ENCODE data around the gene NDST4. TPM values are rescaled to one million over a fixed set of nuclear protein-coding genes. Genes with fewer than 3 reads are reported as not detected.

NDST4 gene
- total RNA-seq, result 1 to 10 TPM in 6 of 8 experiments, under 1 TPM in 1, not detected in 1; 0.31 to 8.7 (median 3.6) TPM

GRCh38 chr4:115113506-115114106 lies at the start of gene NDST4:
NDST4 (minus strand) TSS chr4:115113620; CDS start chr4:115077036, 36,584 bp downstream.
- Histone ChIP-seq H3K27ac (peak within 1 kb of the TSS; percentile 53 to 66), H3K4me3 (peak within 1 kb of the TSS; percentile 25 to 47 (median 40)), H3K4me1 (replicated peaks in 1 of 2) (peaks cover 17 to 26% of the 10 kb centered on the region in 2 donors)
- in situ Hi-C loops (cut with MboI; ENCODE audit: low pct_unique_long_range_greater_than_20kb in 2 of 9, low sequenced_read_pairs in 9 of 9, unreplicated experiment in 9 of 9), result no loop called here
- WGBS, 10 experiments, result 0 to 16% (median 7%) methylated on average over 2 to 9 of the region's 10 CpGs; no CpG with 5 or more reads in 2 of the 10 experiments
- ATAC-seq (replicated peaks in 6 of 8), result peak; percentile 81 to 95 (median 94)

GRCh38 chr4:115159141-115159540 lies 45.7 kb upstream of the NDST4 start:
- H3K4me3 ChIP-seq, result no peak overlapping the region
- WGBS, 10 experiments, result 0 to 89% (median 36%) methylated on average over 1 of the region's 1 CpG; no CpG with 5 or more reads in 2 of the 10 experiments
- no peaks in the 10 kb centered on the region for H3K4me1 ChIP-seq (replicated peaks in 1 of 2)
- H3K27ac ChIP-seq, result no peak overlapping the region
- no peak for ATAC-seq (replicated peaks in 6 of 8)
- in situ Hi-C loops (cut with MboI; ENCODE audit: low pct_unique_long_range_greater_than_20kb in 2 of 9, low sequenced_read_pairs in 9 of 9, unreplicated experiment in 9 of 9), result no loop called here

- ATAC-seq (replicated peaks in 6 of 8), result no peak
These were observed 44.9 kb upstream of the NDST4 start for GRCh38 chr4:115158296-115158695.

GRCh38 chr4:115154826-115155225 lies 41.4 kb upstream of the NDST4 start:
- Histone ChIP-seq H3K4me1 (replicated peaks in 1 of 2) (no peaks in the 10 kb centered on the region), H3K4me3 (no peak overlapping the region), H3K27ac (no peak overlapping the region)
- in situ Hi-C loops (cut with MboI; ENCODE audit: low pct_unique_long_range_greater_than_20kb in 2 of 9, low sequenced_read_pairs in 9 of 9, unreplicated experiment in 9 of 9), result no loop called here
- ATAC-seq (replicated peaks in 6 of 8), result peak in 2 of 8 experiments; percentile 32 to 71

More at GRCh38 chr4:115158296-115158695, 44.9 kb upstream of the NDST4 start:
- no peak overlapping the region for H3K4me3 ChIP-seq
- WGBS, 10 experiments, result 15 to 100% (median 73%) methylated on average over 1 to 2 of the region's 2 CpGs; no CpG with 5 or more reads in 2 of the 10 experiments
- H3K27ac ChIP-seq, result no peak overlapping the region
- in situ Hi-C loops (cut with MboI; ENCODE audit: low pct_unique_long_range_greater_than_20kb in 2 of 9, low sequenced_read_pairs in 9 of 9, unreplicated experiment in 9 of 9), result no loop called here
- H3K4me1 ChIP-seq (replicated peaks in 1 of 2), result no peaks in the 10 kb centered on the region

GRCh38 chr4:115152965-115153364 lies 39.5 kb upstream of the NDST4 start:
- ATAC-seq (replicated peaks in 6 of 8), result no peak
- in situ Hi-C loops (cut with MboI; ENCODE audit: low pct_unique_long_range_greater_than_20kb in 2 of 9, low sequenced_read_pairs in 9 of 9, unreplicated experiment in 9 of 9), result no loop called here
- Histone ChIP-seq H3K4me1 (replicated peaks in 1 of 2) (no peaks in the 10 kb centered on the region), H3K27ac (no peak overlapping the region), H3K4me3 (no peak overlapping the region)

GRCh38 chr4:115152081-115152480 lies 38.7 kb upstream of the NDST4 start:
- 26 to 100% (median 91%) methylated on average over 1 to 3 of the region's 3 CpGs for WGBS, 10 experiments
- in situ Hi-C loops (cut with MboI; ENCODE audit: low pct_unique_long_range_greater_than_20kb in 2 of 9, low sequenced_read_pairs in 9 of 9, unreplicated experiment in 9 of 9), result no loop called here
- ATAC-seq (replicated peaks in 6 of 8), result no peak
- Histone ChIP-seq H3K27ac (no peak overlapping the region), H3K4me1 (replicated peaks in 1 of 2) (no peaks in the 10 kb centered on the region), H3K4me3 (no peak overlapping the region)

- Histone ChIP-seq H3K27ac (no peak overlapping the region), H3K4me1 (replicated peaks in 1 of 2) (no peaks in the 10 kb centered on the region), H3K4me3 (no peak overlapping the region)
- no peak for ATAC-seq (replicated peaks in 6 of 8)
- in situ Hi-C loops (cut with MboI; ENCODE audit: low pct_unique_long_range_greater_than_20kb in 2 of 9, low sequenced_read_pairs in 9 of 9, unreplicated experiment in 9 of 9), result no loop called here
- 44 to 97% (median 89%) methylated on average over 2 to 7 of the region's 7 CpGs for WGBS, 10 experiments
These were observed 35.7 kb upstream of the NDST4 start for GRCh38 chr4:115149106-115149505.

GRCh38 chr4:115145393-115146160 lies 32.2 kb upstream of the NDST4 start:
- Histone ChIP-seq H3K27ac (no peak overlapping the region), H3K4me3 (no peak overlapping the region), H3K4me1 (replicated peaks in 1 of 2) (no peaks in the 10 kb centered on the region)
- in situ Hi-C loops (cut with MboI; ENCODE audit: low pct_unique_long_range_greater_than_20kb in 2 of 9, low sequenced_read_pairs in 9 of 9, unreplicated experiment in 9 of 9), result no loop called here
- ATAC-seq (replicated peaks in 6 of 8), result no peak
- 0 to 100% (median 92%) methylated on average over 1 to 3 of the region's 3 CpGs for WGBS, 10 experiments

- WGBS, 10 experiments, result 13 to 100% (median 80%) methylated on average over 1 to 2 of the region's 2 CpGs; no CpG with 5 or more reads in 1 of the 10 experiments
- in situ Hi-C loops (cut with MboI; ENCODE audit: low pct_unique_long_range_greater_than_20kb in 2 of 9, low sequenced_read_pairs in 9 of 9, unreplicated experiment in 9 of 9), result no loop called here
- Histone ChIP-seq H3K4me3 (no peak overlapping the region), H3K4me1 (replicated peaks in 1 of 2) (no peaks in the 10 kb centered on the region), H3K27ac (no peak overlapping the region)
- peak in 2 of 8 experiments; percentile 17 to 40 for ATAC-seq (replicated peaks in 6 of 8)
These were observed 14.6 kb upstream of the NDST4 start for GRCh38 chr4:115128037-115128436.

- WGBS, 10 experiments, result 17 to 100% (median 88%) methylated on average over 1 to 2 of the region's 2 CpGs; no CpG with 5 or more reads in 3 of the 10 experiments
- no peak for ATAC-seq (replicated peaks in 6 of 8)
- no peaks in the 10 kb centered on the region for H3K4me1 ChIP-seq (replicated peaks in 1 of 2)
- no peak overlapping the region for H3K27ac ChIP-seq
- H3K4me3 ChIP-seq, result no peak overlapping the region
- in situ Hi-C loops (cut with MboI; ENCODE audit: low pct_unique_long_range_greater_than_20kb in 2 of 9, low sequenced_read_pairs in 9 of 9, unreplicated experiment in 9 of 9), result no loop called here
These were observed 13.1 kb upstream of the NDST4 start for GRCh38 chr4:115126491-115126890.

GRCh38 chr4:115121351-115122043 lies 8.1 kb upstream of the NDST4 start:
- peaks cover 0 to 6% of the 10 kb centered on the region in 2 donors for H3K4me1 ChIP-seq (replicated peaks in 1 of 2)
- no peak overlapping the region for H3K27ac ChIP-seq
- no peak for ATAC-seq (replicated peaks in 6 of 8)
- in situ Hi-C loops (cut with MboI; ENCODE audit: low pct_unique_long_range_greater_than_20kb in 2 of 9, low sequenced_read_pairs in 9 of 9, unreplicated experiment in 9 of 9), result no loop called here
- no peak overlapping the region for H3K4me3 ChIP-seq
- 10 to 48% (median 38%) methylated on average over 2 of the region's 2 CpGs; no CpG with 5 or more reads in 5 of the 10 experiments for WGBS, 10 experiments

GRCh38 chr4:115119804-115120352 lies 6.5 kb upstream of the NDST4 start:
- ATAC-seq (replicated peaks in 6 of 8), result peak in 2 of 8 experiments; percentile 30 to 37
- in situ Hi-C loops (cut with MboI; ENCODE audit: low pct_unique_long_range_greater_than_20kb in 2 of 9, low sequenced_read_pairs in 9 of 9, unreplicated experiment in 9 of 9), result no loop called here
- H3K4me1 ChIP-seq (replicated peaks in 1 of 2), result peaks cover 0 to 6% of the 10 kb centered on the region in 2 donors
- WGBS, 10 experiments, result 14 to 95% (median 83%) methylated on average over 1 of the region's 1 CpG; no CpG with 5 or more reads in 1 of the 10 experiments
- H3K27ac ChIP-seq, result no peak overlapping the region
- H3K4me3 ChIP-seq, result no peak overlapping the region

- no peak for ATAC-seq (replicated peaks in 6 of 8)
- Histone ChIP-seq H3K4me1 (replicated peaks in 1 of 2) (peaks cover 4 to 6% of the 10 kb centered on the region in 2 donors), H3K4me3 (no peak overlapping the region), H3K27ac (no peak overlapping the region)
- in situ Hi-C loops (cut with MboI; ENCODE audit: low pct_unique_long_range_greater_than_20kb in 2 of 9, low sequenced_read_pairs in 9 of 9, unreplicated experiment in 9 of 9), result no loop called here
- WGBS, 10 experiments, result 0 to 84% (median 65%) methylated on average over 2 to 3 of the region's 3 CpGs; no CpG with 5 or more reads in 1 of the 10 experiments
These were observed 4.2 kb upstream of the NDST4 start for GRCh38 chr4:115117651-115118050.
